HFF-Myc (cell line): ENCODE data around the gene TRIM24.

Experiments used
- DNase-seq: peaks from one replicate; pipeline ENCODE4 v3.0.0-alpha.2; 2011; ENCODE audit warnings: low read depth; ENCODE audit errors: extremely low read depth
- H3K4me3 ChIP-seq: replicated peaks from 2 replicates; pipeline ENCODE4 v1.5.1; 2011; ENCODE audit warnings: low read depth, mild to moderate bottlenecking, control low read depth, low read length
- TF ChIP-seq, protein P1 (sequence below): IDR thresholded peaks from 2 replicates; pipeline ENCODE4 v1.5.1; 2012; ENCODE audit warnings: mild to moderate bottlenecking, low read depth, low read length, control low read depth; ENCODE audit errors: missing control alignments

The TRIM24 gene

DNA sequence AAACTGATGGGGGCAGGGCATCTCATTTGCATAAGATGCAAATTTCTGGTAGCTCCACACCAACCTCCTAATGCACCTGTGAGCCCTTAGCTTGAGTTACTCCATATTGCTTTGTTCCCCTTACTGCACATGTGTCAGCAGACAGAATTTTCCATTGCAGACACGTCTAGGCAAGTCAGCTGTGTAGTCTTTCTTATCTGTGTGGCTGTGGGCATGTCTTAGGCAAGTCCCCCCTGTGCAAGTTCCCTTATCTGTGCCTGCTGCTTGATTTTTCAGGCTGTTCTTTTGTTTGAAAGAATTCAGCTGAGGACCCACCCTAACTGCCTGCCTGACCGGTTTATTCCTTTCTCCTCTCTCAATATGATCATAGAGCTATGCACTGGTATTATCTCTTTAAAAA is 28.5 kb upstream of the TRIM24 start:
- no peak overlapping the region for H3K4me3 ChIP-seq
- TF ChIP-seq, protein P1, sequence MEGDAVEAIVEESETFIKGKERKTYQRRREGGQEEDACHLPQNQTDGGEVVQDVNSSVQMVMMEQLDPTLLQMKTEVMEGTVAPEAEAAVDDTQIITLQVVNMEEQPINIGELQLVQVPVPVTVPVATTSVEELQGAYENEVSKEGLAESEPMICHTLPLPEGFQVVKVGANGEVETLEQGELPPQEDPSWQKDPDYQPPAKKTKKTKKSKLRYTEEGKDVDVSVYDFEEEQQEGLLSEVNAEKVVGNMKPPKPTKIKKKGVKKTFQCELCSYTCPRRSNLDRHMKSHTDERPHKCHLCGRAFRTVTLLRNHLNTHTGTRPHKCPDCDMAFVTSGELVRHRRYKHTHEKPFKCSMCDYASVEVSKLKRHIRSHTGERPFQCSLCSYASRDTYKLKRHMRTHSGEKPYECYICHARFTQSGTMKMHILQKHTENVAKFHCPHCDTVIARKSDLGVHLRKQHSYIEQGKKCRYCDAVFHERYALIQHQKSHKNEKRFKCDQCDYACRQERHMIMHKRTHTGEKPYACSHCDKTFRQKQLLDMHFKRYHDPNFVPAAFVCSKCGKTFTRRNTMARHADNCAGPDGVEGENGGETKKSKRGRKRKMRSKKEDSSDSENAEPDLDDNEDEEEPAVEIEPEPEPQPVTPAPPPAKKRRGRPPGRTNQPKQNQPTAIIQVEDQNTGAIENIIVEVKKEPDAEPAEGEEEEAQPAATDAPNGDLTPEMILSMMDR: no peak
- no peak for DNase-seq

DNA sequence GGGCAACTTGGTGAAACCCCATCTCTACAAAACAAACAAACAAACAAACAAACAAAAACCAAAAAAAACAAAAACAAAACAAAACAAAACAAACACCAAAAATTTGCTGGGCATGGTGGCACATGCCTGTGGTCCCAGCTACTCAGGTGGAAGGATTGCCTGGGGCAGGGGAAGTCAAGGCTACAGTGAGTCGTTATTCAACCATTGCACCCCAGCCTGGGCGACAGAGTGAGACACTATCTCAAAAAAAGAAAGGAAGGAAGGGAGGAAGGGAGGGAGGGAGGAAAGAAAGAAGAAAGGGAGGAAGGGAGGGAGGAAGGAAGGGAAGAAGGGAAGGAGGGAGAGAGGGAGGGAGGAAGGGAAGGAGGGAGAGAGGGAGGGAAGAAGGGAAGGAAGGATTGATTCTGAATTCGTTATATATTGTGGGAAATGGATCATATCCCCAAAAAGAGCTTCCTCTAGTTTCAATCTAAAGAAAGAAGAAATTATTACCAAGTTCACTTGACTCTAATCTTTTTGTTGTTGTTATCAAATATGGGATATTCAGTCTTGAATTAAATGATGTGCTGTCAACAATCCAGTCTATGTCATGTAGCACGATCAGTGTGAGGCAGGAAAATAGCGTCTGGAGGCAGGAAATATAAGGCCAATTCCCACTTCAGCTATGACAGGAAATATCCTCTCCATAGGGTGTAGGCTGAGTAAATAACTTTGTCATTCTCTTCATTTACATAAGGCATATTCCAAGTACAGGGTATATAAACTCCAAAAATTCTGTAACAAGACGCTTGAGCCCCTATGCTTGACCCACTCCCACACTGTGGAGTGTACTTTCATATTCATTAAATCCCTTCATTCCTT is 26.2 kb upstream of the TRIM24 start:
- no peak for DNase-seq
- TF ChIP-seq, protein P1: no peak
- H3K4me3 ChIP-seq: no peak overlapping the region

DNA sequence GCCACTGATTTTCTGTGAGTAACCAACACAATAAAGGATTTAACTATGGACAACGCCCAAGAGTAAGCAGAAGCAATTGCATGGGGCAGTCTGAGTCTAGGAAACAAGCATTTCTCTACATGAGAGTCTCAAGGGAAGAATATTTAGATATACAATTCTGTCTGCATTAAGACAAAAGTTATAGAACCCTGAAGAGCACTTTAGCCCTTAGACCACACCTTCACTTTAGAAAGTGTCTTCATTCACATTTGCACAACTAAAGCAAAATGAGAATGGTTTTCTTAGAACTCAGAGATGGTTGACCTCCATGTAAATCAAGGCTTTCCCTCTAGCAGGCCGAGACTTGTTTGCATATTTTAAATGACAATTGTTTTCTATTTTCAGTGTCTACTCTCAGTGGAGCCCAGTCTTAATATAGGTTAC is 25.5 kb upstream of the TRIM24 start:
- DNase-seq: no peak
- TF ChIP-seq, protein P1: no peak
- no peak overlapping the region for H3K4me3 ChIP-seq

DNA sequence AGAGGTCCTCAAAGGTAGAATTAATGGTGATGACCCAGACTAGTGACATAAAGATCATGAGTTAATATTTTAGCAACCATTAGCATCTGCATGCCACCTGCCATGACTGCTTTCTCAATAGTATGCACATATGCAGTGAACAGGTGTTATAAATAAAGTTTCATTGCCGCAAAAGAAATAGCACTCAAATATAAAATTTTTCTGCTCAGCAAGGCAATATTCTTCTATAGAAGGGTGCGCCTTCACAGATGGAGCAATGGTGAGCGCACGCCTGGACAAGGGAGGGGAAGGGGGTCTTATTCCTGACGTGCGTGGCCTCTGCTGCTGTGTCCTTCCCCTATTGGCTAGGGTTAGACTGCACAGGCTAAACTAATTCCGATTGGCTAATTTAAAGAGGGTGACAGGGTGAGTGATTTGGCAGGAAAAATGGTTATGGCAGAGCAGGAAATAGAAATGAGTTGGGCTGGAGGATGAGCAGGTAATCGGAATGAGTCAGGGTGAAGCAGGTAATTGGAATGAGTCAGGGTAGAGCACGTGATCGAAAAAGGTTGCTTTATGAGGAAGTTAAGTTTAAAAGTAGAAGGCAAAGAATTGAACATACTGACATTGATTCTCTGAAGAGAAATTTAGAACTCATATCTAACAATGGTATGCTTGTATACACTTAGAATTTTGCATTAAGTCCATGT is 24.7 kb upstream of the TRIM24 start:
- DNase-seq: no peak

DNA sequence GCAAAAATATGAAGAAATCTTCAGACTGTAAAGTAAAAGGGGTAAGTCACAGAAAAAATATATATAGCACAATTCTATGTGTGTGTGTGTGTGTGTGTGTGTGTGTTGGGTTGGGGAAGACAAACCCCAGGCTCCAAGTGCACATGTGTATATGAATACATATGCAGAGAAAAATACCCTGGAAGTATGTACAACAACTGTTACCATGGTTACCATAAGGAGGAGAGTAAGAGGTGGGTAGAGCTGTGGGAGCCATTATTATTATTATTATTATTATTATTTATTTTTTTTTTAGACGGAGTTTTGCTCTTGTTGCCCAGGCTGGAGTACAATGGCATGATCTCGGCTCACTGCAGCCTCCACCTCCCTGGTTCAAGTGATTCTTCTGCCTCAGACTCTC is 23.7 kb upstream of the TRIM24 start:
- H3K4me3 ChIP-seq: no peak overlapping the region
- DNase-seq: no peak
- TF ChIP-seq, protein P1: no peak

More for the DNA sequence above, 24.7 kb upstream of the TRIM24 start:
- TF ChIP-seq, protein P1: no peak
- H3K4me3 ChIP-seq: no peak overlapping the region

DNA sequence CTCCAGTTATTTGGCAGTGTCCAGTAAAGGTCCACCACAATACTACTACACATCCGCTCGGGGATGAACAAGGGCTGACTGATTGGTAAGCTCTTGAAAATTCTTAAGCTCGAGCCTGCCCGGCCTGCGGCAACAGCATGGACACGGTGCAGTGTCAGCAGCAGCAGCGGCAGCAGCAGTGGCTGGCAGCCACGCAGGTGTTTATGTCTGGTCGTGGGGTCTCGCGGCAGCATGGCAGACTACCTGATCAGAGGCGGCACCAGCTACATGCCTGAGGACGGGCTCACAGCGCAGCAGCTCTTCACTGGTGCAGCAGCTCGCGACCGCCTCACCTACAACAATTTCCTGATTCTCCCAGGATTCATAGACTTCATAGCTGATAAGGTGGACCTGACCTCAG is 19.6 kb upstream of the TRIM24 start:
- TF ChIP-seq, protein P1: no peak
- DNase-seq: no peak

More for the DNA sequence above, 19.6 kb upstream of the TRIM24 start:
- H3K4me3 ChIP-seq: no peak overlapping the region
